Urinary bladder (tissue), 4 donors: Measurements from ENCODE around the gene C1orf226. TPM values are rescaled to one million over a fixed set of nuclear protein-coding genes. Genes with fewer than 3 reads are reported as not detected.

Experiments
- DNase-seq: peaks from one replicate; pipeline ENCODE4 v3.0.0-alpha.2; 2015; ENCODE audit errors: extremely low spot score
- H3K27ac ChIP-seq: one replicate; pipeline ENCODE4 v1.5.1; 2013; ENCODE audit warnings: low read depth, mild to moderate bottlenecking, moderate library complexity
- H3K36me3 ChIP-seq: one replicate; pipeline ENCODE4 v1.6.1; 2013; ENCODE audit warnings: mild to moderate bottlenecking, moderate library complexity; ENCODE audit not compliant: insufficient read depth
- H3K4me1 ChIP-seq: one replicate; pipeline ENCODE4 v1.6.1; 2013; ENCODE audit warnings: mild to moderate bottlenecking, moderate library complexity; ENCODE audit not compliant: insufficient read depth
- H3K4me3 ChIP-seq: one replicate; pipeline ENCODE4 v1.5.1; 2013; ENCODE audit warnings: low read depth, low read length
- WGBS: extraction: QIAGEN DNeasy Blood & Tissue Kit; methylation state at CpG from one replicate; pipeline ENCODE4 v1.1.7; 2013; 5-methylcytosine and 5-hydroxymethylcytosine counted together
- polyA plus RNA-seq: library from polyadenylated mRNA; stranded (reverse); fragments of 200-250 nt; gene quantifications from one replicate; pipeline ENCODE4 v1.2.3, GENCODE V29; 2013
- total RNA-seq: library from RNA; depleted of rRNA; stranded (reverse); fragments of >200 nt; gene quantifications from one replicate; pipeline ENCODE4 v1.2.3, GENCODE V29; 2014
- donor health status: healthy with polysubstance abuse.
- donor health status: healthy.

The C1orf226 gene
- total and polyA plus RNA-seq, 2 donors: 1.4 to 2.2 TPM

DNA sequence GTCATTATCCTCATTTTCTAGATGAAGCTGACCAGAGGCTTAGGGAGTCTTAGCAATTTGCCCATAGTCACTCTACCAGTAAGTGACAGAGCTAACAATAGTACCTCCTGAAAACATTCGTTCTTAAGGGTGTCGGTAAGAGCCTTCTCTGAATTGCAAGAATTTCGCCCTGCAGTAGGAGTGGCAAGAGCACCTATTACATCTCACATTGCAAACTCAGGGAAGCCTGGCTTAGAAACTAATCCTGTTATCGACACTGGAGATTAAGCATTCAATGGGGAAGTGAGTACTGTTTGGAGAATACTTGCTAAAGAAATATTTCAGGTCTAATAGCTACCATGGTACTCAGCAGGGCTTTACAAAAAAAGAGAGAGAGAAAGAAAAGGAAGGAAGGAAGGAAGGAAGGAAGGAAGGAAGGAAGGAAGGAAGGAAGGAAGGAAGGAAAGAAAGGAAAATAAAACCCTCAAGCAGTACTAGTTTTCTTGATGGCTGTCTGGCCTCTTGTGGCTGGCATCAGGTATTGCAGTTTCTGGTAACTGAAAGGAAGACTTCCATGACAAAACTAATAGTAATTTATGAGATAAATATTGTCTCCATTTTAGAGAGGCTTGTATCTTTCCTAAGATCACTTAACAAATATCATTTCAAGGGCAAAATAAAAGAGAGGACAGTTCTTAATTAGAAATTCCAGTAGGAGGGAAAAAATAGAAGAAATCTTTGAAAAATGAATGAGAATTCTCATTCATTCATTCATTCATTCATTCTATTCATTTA lies 10.4 kb downstream of the C1orf226 start:
- Histone ChIP-seq H3K27ac (no peak overlapping the region), H3K4me1 (no peaks in the 10 kb centered on the region), H3K4me3 (no peak overlapping the region), H3K36me3 (no peaks in the 10 kb centered on the region)
- WGBS: 29% methylated on average over 4 of the region's 4 CpGs
- no peak for DNase-seq

DNA sequence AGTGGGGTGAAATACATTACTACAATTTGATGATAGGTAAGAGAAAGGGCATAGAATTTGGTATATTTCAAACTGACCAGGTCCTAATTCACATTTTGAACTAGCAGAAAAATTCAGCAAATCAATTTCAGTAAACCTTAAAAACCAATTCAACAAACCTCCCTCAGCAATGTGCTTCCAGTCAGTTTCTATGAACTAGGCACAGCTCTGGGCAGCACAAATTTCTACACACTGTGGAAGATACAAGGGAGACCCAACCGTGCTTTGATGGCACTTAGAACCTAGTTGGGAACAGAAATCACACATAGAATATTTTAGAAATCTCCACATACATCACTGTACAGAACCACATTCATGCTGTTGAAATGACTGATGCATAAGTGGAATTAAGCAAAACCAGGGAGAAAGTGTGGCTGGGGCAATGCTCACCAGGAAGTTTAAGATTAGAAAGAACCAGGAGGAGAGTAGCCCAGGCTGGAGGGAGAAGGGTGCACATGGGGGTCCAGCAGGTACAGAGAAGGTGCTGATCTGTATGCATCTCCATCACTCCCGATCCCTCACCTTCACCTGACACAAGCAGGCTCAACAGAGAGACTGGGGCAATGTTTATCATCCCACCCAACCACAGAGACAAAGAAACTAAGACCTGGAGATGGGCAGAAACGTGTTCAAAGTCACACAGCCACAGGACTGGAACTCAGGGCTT lies 14.8 kb downstream of the C1orf226 start:
- no peaks in the 10 kb centered on the region for H3K4me1 ChIP-seq
- no peak for DNase-seq
- no peak overlapping the region for H3K4me3 ChIP-seq
- 89% methylated on average over 3 of the region's 3 CpGs for WGBS
- no peaks in the 10 kb centered on the region for H3K36me3 ChIP-seq
- no peak overlapping the region for H3K27ac ChIP-seq

DNA sequence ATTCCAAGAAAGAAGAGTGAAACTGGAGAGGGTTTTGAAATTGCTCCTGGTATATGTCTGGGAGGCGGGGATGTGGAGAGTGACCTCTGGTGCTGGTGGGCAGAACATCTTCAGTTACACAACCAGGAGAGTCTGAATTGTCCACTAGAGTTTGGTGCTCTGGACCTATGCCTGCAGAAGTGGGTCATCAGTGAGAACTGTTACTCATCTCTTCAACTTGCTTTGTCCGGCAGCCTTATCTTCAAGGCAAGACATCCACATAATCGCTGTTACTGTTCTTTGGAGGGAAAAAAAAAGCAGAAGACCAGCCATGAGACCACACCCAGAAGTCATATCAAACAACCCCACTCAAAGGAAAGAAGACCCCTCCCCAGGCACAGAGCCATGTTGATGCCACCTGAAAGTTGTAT lies 15.5 kb downstream of the C1orf226 start:
- WGBS: 78% methylated on average over 3 of the region's 3 CpGs
- Histone ChIP-seq H3K36me3 (no peaks in the 10 kb centered on the region), H3K4me1 (no peaks in the 10 kb centered on the region), H3K27ac (no peak overlapping the region), H3K4me3 (no peak overlapping the region)
- no peak for DNase-seq

DNA sequence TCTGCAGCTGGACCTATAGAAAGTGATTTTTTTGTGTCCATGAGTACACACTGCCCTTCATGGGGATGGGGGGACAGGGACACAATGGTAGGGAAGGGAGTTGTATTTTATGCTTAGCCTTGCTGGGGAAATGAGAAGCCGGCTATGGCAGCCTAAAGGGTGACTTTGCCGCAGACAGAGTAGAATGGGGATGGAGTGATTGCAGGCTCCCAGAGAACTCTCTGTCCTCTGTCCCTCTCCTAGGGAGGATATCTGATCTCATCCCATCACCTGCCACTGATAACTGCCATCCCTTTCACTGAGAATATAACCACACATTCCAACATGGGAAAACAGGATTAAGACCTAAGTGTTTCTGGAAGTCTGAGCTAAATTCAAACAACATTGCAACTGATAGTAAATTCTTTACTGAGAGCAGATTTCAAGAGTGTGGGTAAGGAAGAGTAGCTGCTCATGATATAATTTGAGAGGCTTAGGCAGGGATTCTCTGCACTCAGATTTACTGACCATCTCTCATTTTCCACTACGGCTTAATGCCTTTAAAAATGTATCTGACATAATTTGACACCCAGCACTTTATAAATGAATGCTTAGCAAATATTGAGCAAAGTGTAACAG lies 16.5 kb downstream of the C1orf226 start:
- H3K36me3 ChIP-seq: no peaks in the 10 kb centered on the region
- DNase-seq: no peak
- H3K4me3 ChIP-seq: no peak overlapping the region
- WGBS: 44% methylated on average over 3 of the region's 3 CpGs
- no peak overlapping the region for H3K27ac ChIP-seq
- H3K4me1 ChIP-seq: no peaks in the 10 kb centered on the region

DNA sequence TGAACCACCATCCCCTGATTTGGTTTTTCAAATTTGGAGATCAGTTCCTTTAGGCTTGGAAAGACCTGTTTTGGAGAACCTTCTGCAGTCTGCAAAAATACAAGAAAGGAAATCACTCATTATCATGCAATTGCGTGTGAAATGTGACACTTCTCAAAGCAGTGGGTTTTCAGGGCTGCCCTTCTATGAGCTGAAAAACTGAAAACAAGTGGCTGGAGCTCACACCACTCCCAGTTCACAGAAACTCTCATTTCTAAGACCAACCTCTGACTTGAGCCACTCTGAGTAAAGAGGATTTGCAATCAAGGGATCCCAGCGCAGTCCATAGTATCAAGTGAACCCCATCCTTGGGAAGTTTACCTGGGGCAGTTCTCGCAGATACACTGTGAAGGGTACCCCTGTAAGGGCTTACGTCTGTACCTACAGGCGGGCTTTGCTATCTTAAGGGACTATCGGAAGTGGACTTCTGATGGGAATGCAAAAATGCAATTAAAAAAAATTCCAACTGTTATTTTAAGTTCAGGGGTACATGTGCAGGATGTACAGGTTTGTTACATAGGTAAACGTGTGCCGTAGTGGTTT lies 17.6 kb downstream of the C1orf226 start:
- 87% methylated on average over 8 of the region's 8 CpGs for WGBS
- no peak overlapping the region for H3K27ac ChIP-seq
- no peak for DNase-seq
- no peaks in the 10 kb centered on the region for H3K4me1 ChIP-seq
- H3K36me3 ChIP-seq: no peaks in the 10 kb centered on the region
- H3K4me3 ChIP-seq: no peak overlapping the region

DNA sequence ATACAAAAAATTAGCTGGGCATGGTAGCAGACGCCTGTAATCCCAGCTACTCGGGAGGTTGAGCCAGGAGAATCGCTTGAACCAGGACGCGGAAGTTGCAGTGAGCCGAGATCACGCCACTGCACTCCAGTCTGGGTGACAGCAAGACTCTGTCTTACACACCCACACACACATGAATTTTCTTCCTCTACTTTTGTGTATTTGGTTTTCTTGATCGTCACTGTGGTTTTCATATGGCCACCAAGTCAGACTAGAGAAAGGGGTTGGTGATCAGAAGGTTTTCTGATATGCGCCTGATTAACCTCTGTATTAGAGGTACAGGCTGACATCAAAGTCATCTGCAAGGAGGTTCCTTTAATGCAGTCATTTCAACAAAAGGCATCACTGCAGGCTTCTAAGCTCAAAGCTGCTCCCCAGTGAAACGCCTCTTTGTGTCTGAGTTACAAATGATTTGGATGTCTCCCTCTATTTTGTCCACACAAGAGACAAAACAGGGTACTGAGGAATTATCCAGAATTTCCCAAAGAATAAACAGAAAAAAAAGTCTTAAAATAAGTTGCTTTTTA lies 19.3 kb downstream of the C1orf226 start:
- no peaks in the 10 kb centered on the region for H3K4me1 ChIP-seq
- no peak overlapping the region for H3K4me3 ChIP-seq
- no peak overlapping the region for H3K27ac ChIP-seq
- H3K36me3 ChIP-seq: no peaks in the 10 kb centered on the region
- no peak for DNase-seq
- WGBS: 90% methylated on average over 10 of the region's 10 CpGs

DNA sequence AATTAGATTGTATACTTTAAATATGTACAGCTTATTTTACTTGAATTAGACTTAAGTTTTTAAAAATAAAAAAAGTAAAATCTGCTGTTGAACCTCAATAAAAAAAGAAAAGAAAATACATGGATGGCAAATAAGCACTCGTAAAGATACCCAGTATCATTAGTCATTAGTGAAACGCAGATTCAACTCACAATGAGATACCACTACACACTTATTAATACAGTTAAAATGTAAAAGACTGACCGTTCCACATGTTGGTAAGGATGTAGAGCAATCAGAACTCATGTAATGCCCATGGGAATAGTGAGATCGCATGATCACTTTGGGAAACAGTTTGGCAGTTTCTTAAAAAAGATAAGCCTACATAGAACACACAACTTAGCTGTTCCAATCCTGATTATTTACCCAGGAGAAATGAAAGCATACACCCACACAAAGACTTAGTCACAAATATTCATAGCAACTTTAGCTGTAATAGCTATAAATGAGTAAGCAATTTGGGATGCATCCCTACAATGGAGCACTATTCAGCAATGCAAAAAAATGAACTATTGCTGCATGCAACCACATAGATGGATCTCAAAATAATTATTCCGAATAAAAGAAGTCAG lies 23.1 kb downstream of the C1orf226 start:
- no peaks in the 10 kb centered on the region for H3K4me1 ChIP-seq
- no peak for DNase-seq
- H3K27ac ChIP-seq: no peak overlapping the region
- WGBS: 63% methylated on average over 5 of the region's 5 CpGs
- no peaks in the 10 kb centered on the region for H3K36me3 ChIP-seq
- H3K4me3 ChIP-seq: no peak overlapping the region

DNA sequence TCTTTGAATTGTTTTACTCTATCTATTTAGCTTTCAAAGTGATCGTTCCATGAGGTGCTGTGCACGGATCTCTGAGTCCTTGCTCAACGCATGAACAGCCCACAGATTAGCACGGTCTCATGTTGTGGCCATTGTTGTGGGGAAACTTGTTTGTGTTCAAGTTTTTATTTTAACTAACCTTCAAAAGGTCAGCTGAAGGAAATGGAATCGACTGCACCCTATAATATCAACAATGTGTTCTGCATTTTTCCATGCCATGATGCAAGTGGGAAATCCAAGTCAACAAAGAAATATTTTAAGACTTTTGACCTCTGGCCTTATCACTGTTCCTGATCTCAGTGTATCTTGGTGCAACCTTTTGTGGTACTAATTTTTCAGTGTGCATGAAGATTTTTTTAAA lies 24.3 kb downstream of the C1orf226 start:
- DNase-seq: no peak
- WGBS: 51% methylated on average over 5 of the region's 5 CpGs
- Histone ChIP-seq H3K27ac (no peak overlapping the region), H3K4me3 (no peak overlapping the region), H3K36me3 (no peaks in the 10 kb centered on the region), H3K4me1 (no peaks in the 10 kb centered on the region)

DNA sequence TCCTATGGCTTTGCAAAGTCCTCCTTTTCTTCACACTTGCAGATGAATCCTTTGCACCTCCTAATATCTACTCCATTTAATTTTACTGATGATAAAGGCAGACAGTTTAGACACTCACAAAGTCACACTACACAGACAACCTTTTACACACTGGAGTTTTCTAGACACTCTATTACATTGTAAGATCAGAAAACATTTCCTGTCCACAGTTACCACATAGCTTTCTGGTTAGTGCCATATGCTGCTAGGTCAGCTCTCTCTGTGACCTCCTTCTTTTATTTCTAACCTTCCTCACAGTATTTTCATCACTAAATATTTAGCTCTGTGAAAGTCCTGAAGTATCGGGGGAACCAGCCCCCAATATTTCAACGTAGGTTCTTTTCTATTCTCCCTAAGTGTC lies 25.3 kb downstream of the C1orf226 start:
- WGBS: 74% methylated on average over 2 of the region's 2 CpGs
- Histone ChIP-seq H3K27ac (no peak overlapping the region), H3K36me3 (no peaks in the 10 kb centered on the region), H3K4me3 (no peak overlapping the region), H3K4me1 (no peaks in the 10 kb centered on the region)
- no peak for DNase-seq

DNA sequence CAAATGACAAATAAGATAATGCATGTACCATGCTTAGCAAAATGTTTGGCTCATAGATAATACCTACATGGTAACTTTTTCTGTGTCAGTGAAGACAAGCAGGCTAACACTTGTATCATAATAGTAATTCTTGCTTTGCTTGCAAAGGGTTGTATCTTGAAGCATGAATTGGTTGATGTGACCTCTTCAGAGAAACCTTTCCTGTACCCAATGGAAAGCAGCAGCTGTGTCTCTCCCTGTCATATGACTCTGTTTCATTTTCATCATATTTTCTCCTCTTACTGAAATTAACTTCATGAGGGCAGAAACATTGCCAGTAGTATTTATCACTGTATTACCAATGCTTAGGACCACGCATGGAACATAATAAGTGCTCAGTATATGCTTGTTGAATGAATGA lies 26.0 kb downstream of the C1orf226 start:
- WGBS: 91% methylated on average over 1 of the region's 1 CpG
- no peaks in the 10 kb centered on the region for H3K36me3 ChIP-seq

DNA sequence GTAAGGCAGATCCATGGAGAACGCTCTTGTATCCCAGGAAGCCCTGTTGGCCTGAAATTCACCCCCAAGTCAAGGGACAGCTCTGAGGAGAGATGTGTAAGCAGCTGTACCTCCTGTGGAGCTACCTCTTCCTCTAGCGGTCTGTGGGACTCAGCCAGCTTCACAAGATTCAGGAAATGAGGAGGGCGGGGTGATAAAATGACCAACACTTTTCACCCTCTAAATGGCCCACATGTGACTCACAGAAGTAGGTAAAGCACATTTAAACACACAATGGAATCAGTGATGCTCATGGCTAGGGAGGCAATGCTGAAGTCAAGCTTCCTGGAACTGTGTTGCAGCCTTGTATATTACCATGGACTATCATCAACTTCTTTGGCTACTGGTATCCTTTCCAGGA lies 30.5 kb downstream of the C1orf226 start, which contains the start of gene SH2D1B:
Gene SH2D1B (minus strand): TSS at position 135 of the 400 bp plus-strand sequence. CDS start 120 bp downstream, at position 15.
- no peaks in the 10 kb centered on the region for H3K4me1 ChIP-seq
- no peak within 1 kb of the TSS for H3K4me3 ChIP-seq
- no peak within 1 kb of the TSS for H3K27ac ChIP-seq
- H3K36me3 ChIP-seq: no peaks in the 10 kb centered on the region
- WGBS: 90% methylated on average over 3 of the region's 3 CpGs
- no peak for DNase-seq

More for the DNA sequence above, 26.0 kb downstream of the C1orf226 start:
- H3K27ac ChIP-seq: no peak overlapping the region
- no peaks in the 10 kb centered on the region for H3K4me1 ChIP-seq
- H3K4me3 ChIP-seq: no peak overlapping the region
- no peak for DNase-seq

DNA sequence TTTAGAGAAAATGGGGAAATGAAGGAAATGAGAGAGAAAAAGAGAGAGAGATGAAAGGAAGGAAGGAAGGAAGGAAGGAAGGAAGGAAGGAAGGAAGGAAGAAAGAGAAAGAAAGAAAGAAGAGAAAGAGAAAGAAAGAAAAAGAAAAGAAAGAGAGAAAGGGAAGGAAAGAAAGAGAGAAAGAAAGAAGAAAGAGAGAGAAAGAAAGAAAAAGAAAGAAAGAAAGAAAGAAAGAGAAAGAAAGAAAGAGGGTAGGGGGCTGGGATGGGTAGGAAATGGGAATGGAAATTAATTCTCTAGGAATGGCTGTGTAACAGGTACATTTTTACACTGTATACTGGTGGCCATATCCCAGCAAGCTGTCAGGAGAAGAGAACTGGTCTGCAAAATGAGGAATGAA lies 34.7 kb downstream of the C1orf226 start:
- no peak overlapping the region for H3K27ac ChIP-seq
- no peaks in the 10 kb centered on the region for H3K4me1 ChIP-seq

DNA sequence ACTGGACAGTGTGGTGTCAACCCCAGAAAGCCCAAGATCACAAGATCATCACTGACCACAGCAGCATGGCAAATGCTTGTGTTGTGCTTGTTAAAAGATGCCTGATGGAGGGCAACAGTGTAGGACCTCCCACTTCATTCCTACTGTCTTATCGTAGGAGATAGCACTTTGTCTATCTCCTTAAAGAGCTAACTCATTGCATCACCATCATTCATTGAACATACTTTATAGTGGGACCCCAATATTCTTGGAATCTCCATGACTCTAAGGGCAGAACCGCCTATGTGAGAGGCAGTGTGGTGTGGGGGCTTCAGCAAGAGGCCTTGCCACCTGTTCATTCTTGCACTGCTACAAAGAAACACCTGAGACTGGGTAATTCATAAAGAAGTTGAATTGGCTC lies 35.4 kb downstream of the C1orf226 start:
- H3K4me3 ChIP-seq: no peak overlapping the region
- no peaks in the 10 kb centered on the region for H3K36me3 ChIP-seq
- no peak overlapping the region for H3K27ac ChIP-seq
- no peak for DNase-seq
- no peaks in the 10 kb centered on the region for H3K4me1 ChIP-seq
- 71% methylated on average over 2 of the region's 2 CpGs for WGBS

More for the DNA sequence above, 34.7 kb downstream of the C1orf226 start:
- no peak overlapping the region for H3K4me3 ChIP-seq
- no peak for DNase-seq
- no peaks in the 10 kb centered on the region for H3K36me3 ChIP-seq
